Measurements from ENCODE around the gene MPHOSPH9. TPM values are rescaled to one million over a fixed set of nuclear protein-coding genes. Genes with fewer than 3 reads are reported as not detected.
A peak's percentile ranks its signal among the peaks of the same experiment; 100 is the strongest.
"Not testable (repeated sequence)": the region's sequence is repeated elsewhere in the genome, so short reads cannot be mapped to it uniquely, and the experiment has no call there.

Gene MPHOSPH9
- total RNA-seq, 4 donors from 2014 or later, result 21.3 to 124 (median 75.1) TPM

- Histone ChIP-seq H3K36me3 (no peaks in the 10 kb centered on the region), H3K27me3 (no peaks in the 10 kb centered on the region), H3K4me3 (no peak overlapping the region), H3K9me3 (no peaks in the 10 kb centered on the region), H3K4me1 (peaks cover 3 to 10% of the 10 kb centered on the region in 2 donors), H3K27ac (peak overlapping the region; percentile 63 to 68)
- no peak for TF ChIP-seq POLR2A (IDR thresholded peaks at IDR 0.05)
- TF ChIP-seq CTCF (IDR thresholded peaks at IDR 0.05), result no peak
- peak in 1 of 2 donors; percentile 52 for DNase-seq
- intact Hi-C loops (cut with DNase I; ENCODE audit: low total_unique reads), result no loop called here
Measured at GRCh38 chr12:123250471-123251383, 17.8 kb upstream of the MPHOSPH9 start.

- H3K36me3 ChIP-seq; intact Hi-C loops (cut with DNase I; ENCODE audit: low total_unique reads); H3K27ac ChIP-seq; H3K27me3 ChIP-seq; DNase-seq; H3K9me3 ChIP-seq; H3K4me3 ChIP-seq: not testable (repeated sequence)
- H3K4me1 ChIP-seq, result peaks cover 0 to 10% of the 10 kb centered on the region in 2 donors
Measured at GRCh38 chr12:123248996-123249741, 16.2 kb upstream of the MPHOSPH9 start.

GRCh38 chr12:123248129-123248528, 15.2 kb upstream of the MPHOSPH9 start:
- intact Hi-C loops (cut with DNase I; ENCODE audit: low total_unique reads), result not testable (repeated sequence)

GRCh38 chr12:123245678-123246077, 12.7 kb upstream of the MPHOSPH9 start:
- Histone ChIP-seq H3K36me3 (no peaks in the 10 kb centered on the region), H3K9me3 (no peaks in the 10 kb centered on the region), H3K4me3 (no peak overlapping the region), H3K27ac (no peak overlapping the region), H3K27me3 (no peaks in the 10 kb centered on the region), H3K4me1 (peaks cover 0 to 6% of the 10 kb centered on the region in 2 donors)
- DNase-seq, result no peak
- intact Hi-C loops (cut with DNase I; ENCODE audit: low total_unique reads), result no loop called here
- TF ChIP-seq POLR2A (IDR thresholded peaks at IDR 0.05), result no peak
- no peak for TF ChIP-seq CTCF (IDR thresholded peaks at IDR 0.05)

More at GRCh38 chr12:123248129-123248528, 15.2 kb upstream of the MPHOSPH9 start:
- peaks cover 0 to 10% of the 10 kb centered on the region in 2 donors for H3K4me1 ChIP-seq
- H3K27me3 ChIP-seq, H3K36me3 ChIP-seq, DNase-seq, H3K9me3 ChIP-seq, H3K4me3 ChIP-seq, H3K27ac ChIP-seq: not testable (repeated sequence)

GRCh38 chr12:123243671-123244262, 10.8 kb upstream of the MPHOSPH9 start:
- Histone ChIP-seq H3K4me1 (peaks cover 0 to 6% of the 10 kb centered on the region in 2 donors), H3K36me3 (no peaks in the 10 kb centered on the region), H3K9me3 (no peaks in the 10 kb centered on the region), H3K4me3 (no peak overlapping the region), H3K27ac (no peak overlapping the region), H3K27me3 (no peaks in the 10 kb centered on the region)
- DNase-seq, result no peak
- intact Hi-C loops (cut with DNase I; ENCODE audit: low total_unique reads), result no loop called here
- no peak for TF ChIP-seq POLR2A (IDR thresholded peaks at IDR 0.05)
- no peak for TF ChIP-seq CTCF (IDR thresholded peaks at IDR 0.05)

Measured in uterus (tissue), 4 donors.